K562 (cell line): ENCODE measurements around the gene ACKR2. TPM values are rescaled to one million over a fixed set of nuclear protein-coding genes. Genes with fewer than 3 reads are reported as not detected.
A peak's percentile ranks its signal among the peaks of the same experiment; 100 is the strongest.

ENCODE experiments used
- ATAC-seq: fragments of 200-7000 bp; cut with Tn5 transposase; 3 replicates; pipeline ENCODE4 v1.9.1; 2020; ENCODE audit warnings: moderate library complexity
- BruUV-seq: library from RNA; stranded (reverse); fragments of 400-500 nt; replicated peaks from 2 replicates; lab custom pipeline; 2021; lab: Mats Ljungman, UMichigan
- CTCF ChIA-PET: fragments of 300-600 bp; formaldehyde crosslinking; extraction: SDS; loops from one replicate; lab custom pipeline; 2021; ENCODE audit warnings: low intra/inter-chr PET ratio; lab: Yijun Ruan, JAX
- POLR2A ChIA-PET: fragments of 300-600, 350-650 bp; sonication (Branson Sonifier 250); formaldehyde crosslinking; extraction: SDS; loops from one replicate; lab custom pipeline; 2021; ENCODE audit warnings: antibody characterized with exemption, inconsistent platforms; lab: Yijun Ruan, JAX
- DNase-seq, 4 experiments: peaks; one replicate each; pipeline versions ENCODE4 v3.0.0 to v3.0.0-alpha.2; 2011 to 2018; ENCODE audit warnings: low spot score in 3 of 4, mixed read lengths in 3 of 4; ENCODE audit errors: extremely low read depth in 1 of 4
- FAIRE-seq: peaks from 2 replicates; lab custom pipeline; 2011; peaks lifted over from hg19 to GRCh38; lab: Jason Lieb, UNC
- H2AFZ ChIP-seq: 2 replicates; pipeline ENCODE4 v1.6.0; 2011; ENCODE audit warnings: low read depth, low read length, control low read depth, inconsistent platforms
- H3K27ac ChIP-seq: fragments of 200-600 bp; 3 replicates; pipeline ENCODE4 v1.8.0; 2011; ENCODE audit warnings: low read depth, mild to moderate bottlenecking, control low read depth, inconsistent platforms, low read length, moderate library complexity, mixed read lengths; ENCODE audit errors: extremely low read depth
- H3K27me3 ChIP-seq, 2 experiments: fragments of 300-600 bp in 1 of 2; 2 replicates in 1 of 2; 3 replicates in 1 of 2; pipeline versions ENCODE4 v1.6.0 to v1.8.0; 2011; ENCODE audit warnings: inconsistent platforms in 2 of 2, low read length in 2 of 2, mild to moderate bottlenecking in 1 of 2, mixed read lengths in 1 of 2, moderate library complexity in 1 of 2; ENCODE audit not compliant: control insufficient read depth in 2 of 2, insufficient read depth in 2 of 2
- H3K36me3 ChIP-seq: fragments of 300-600 bp; 3 replicates; pipeline ENCODE4 v1.8.0; 2011; ENCODE audit warnings: mild to moderate bottlenecking, low read length, inconsistent platforms; ENCODE audit not compliant: control insufficient read depth, insufficient read depth
- H3K4me1 ChIP-seq, 2 experiments: fragments of 200-600 bp in 1 of 2; replicated peaks in 1 of 2; 2 replicates in 1 of 2; 3 replicates in 1 of 2; pipeline versions ENCODE4 v1.5.1 to v1.8.0; 2011; ENCODE audit warnings: inconsistent platforms in 2 of 2, low read length in 2 of 2, mild to moderate bottlenecking in 1 of 2, mixed read lengths in 1 of 2, moderate library complexity in 1 of 2; ENCODE audit not compliant: control insufficient read depth in 2 of 2, insufficient read depth in 2 of 2
- H3K4me2 ChIP-seq: 2 replicates; pipeline ENCODE4 v1.6.1; 2011; ENCODE audit warnings: low read length, control low read depth, inconsistent platforms, mixed read lengths; ENCODE audit not compliant: insufficient read depth
- H3K4me3 ChIP-seq: fragments of 200-600 bp; sonication (generic), shearing (Covaris generic); 2 replicates; pipeline ENCODE4 v1.5.1; 2016; ENCODE audit warnings: control low read depth, inconsistent platforms
- H3K79me2 ChIP-seq: fragments of 200-600 bp; 3 replicates; pipeline ENCODE4 v1.8.0; 2011; ENCODE audit warnings: low read length, inconsistent platforms; ENCODE audit not compliant: control insufficient read depth, insufficient read depth
- H3K9ac ChIP-seq, 2 experiments: 2 replicates each; pipeline versions ENCODE4 v1.6.0 to v1.6.1; 2011; ENCODE audit warnings: low read depth in 2 of 2, low read length in 2 of 2, control low read depth in 1 of 2, inconsistent platforms in 1 of 2, mild to moderate bottlenecking in 1 of 2, mixed read lengths in 1 of 2; ENCODE audit not compliant: insufficient read depth in 1 of 2
- H3K9me1 ChIP-seq: one replicate; pipeline ENCODE4 v1.6.0; 2011; ENCODE audit warnings: inconsistent platforms, mild to moderate bottlenecking, low read length, moderate library complexity; ENCODE audit not compliant: control insufficient read depth, insufficient read depth
- H3K9me3 ChIP-seq: replicated peaks from 2 replicates; pipeline ENCODE4 v1.5.1; 2011; ENCODE audit warnings: low read depth, low read length, inconsistent platforms; ENCODE audit not compliant: control insufficient read depth, insufficient read depth
- H4K20me1 ChIP-seq: replicated peaks from 2 replicates; pipeline ENCODE4 v1.6.1; 2011; ENCODE audit warnings: low read length, inconsistent platforms, mixed read lengths; ENCODE audit not compliant: control insufficient read depth, insufficient read depth
- FOSL1 ChIP-seq: fragments of 200-800 bp; sonication (Bioruptor generic); conservative IDR thresholded peaks from 2 replicates; pipeline ENCODE4 v1.6.1; 2016; ENCODE audit warnings: missing genetic modification characterization, missing compliant biosample characterization
- SRSF1 ChIP-seq: fragments of 200-400 bp; formaldehyde crosslinking; IDR thresholded peaks from 2 replicates; pipeline ENCODE4 v1.6.1; 2017; ENCODE audit warnings: mild to moderate bottlenecking, low read depth, low read length, moderate library complexity
- VEZF1 ChIP-seq: fragments of 200-800 bp; sonication (Bioruptor generic); IDR thresholded peaks from 2 replicates; pipeline ENCODE4 v1.6.1; 2017; ENCODE audit warnings: missing genetic modification characterization, missing compliant biosample characterization
- ZNF589 ChIP-seq: fragments of 200-800 bp; sonication (Bioruptor generic); IDR thresholded peaks from 2 replicates; pipeline ENCODE4 v1.6.1; 2016; ENCODE audit warnings: low read depth, missing genetic modification characterization, missing compliant biosample characterization
- WGBS: fragments of 100-300 bp; shearing (Covaris generic); methylation state at CpG from one replicate; pipeline ENCODE4 v1.1.6; 2016; ENCODE audit warnings: low coverage, mixed read lengths; ENCODE audit not compliant: insufficient coverage; ENCODE audit errors: missing lambda C conversion rate; 5-methylcytosine and 5-hydroxymethylcytosine counted together
- in situ Hi-C: fragments of 300-500 bp; cut with MboI; formaldehyde crosslinking; loops from 4 replicates; pipeline ENCODE4 v1.15.0; 2018; ENCODE audit warnings: inconsistent platforms, mixed read lengths
- intact Hi-C: fragments of 100-400 bp; cut with micrococcal nuclease; formaldehyde crosslinking; loops from 2 replicates; pipeline ENCODE4 v1.14.2; 2022
- polyA plus RNA-seq, 8 experiments: library from polyadenylated mRNA; depleted of rRNA in 4 of 8; stranded (reverse) in 5 of 8; unstranded in 3 of 8; fragments of >200 nt; fragmentation: Nextera tagmentation in 2 of 8; fragmentation: Illumina TruSeq in 1 of 8; extraction: Ambion mirVana in 2 of 8; extraction: Trizol in 1 of 8; gene quantifications; 2 replicates each; pipeline versions ENCODE4 v1.2.1 to v1.2.3, GENCODE V29; 2011 to 2014; ENCODE audit warnings: inconsistent platforms in 1 of 8, missing spikeins in 1 of 8
- total RNA-seq, 7 experiments: library from RNA; depleted of rRNA in 6 of 7; stranded (reverse); fragments of >200 nt in 6 of 7; fragmentation: Illumina TruSeq in 2 of 7; extraction: Trizol in 2 of 7; gene quantifications; 2 replicates each; pipeline versions ENCODE4 v1.2.1 to v1.2.3, GENCODE V29; 2011 to 2021; ENCODE audit warnings: low replicate concordance in 1 of 7

Gene ACKR2
- total and polyA plus RNA-seq, 9 of the 15 experiments (the other 6 are each of a cell fraction or from before 2014, with no cell fraction given) = 0.03 to 0.69 (median 0.25) TPM; not detected in 1

- Histone ChIP-seq H3K4me3 (no peak overlapping the region), H3K79me2 (no peaks in the 10 kb centered on the region), H3K9me1 (no peaks in the 10 kb centered on the region), H3K9me3 (no peaks in the 10 kb centered on the region), H3K9ac (no peak overlapping the region), H3K4me1 (peaks cover 0 to 4% of the 10 kb centered on the region in 2 experiments; a peak in 2 of 5 replicates), H3K4me2 (no peak overlapping the region), H3K27me3 (peaks cover 10% of the 10 kb centered on the region in 2 experiments), H4K20me1 (no peaks in the 10 kb centered on the region), H2AFZ (no peak overlapping the region), H3K27ac (no peak overlapping the region)
- ChIA-PET POLR2A (no interaction called here), CTCF (no interaction called here)
- DNase-seq = no peak
- FAIRE-seq = no peak
- in situ Hi-C loops = no loop called here
- no peak for ATAC-seq
- TF ChIP-seq ZNF589 (CRISPR knock-in tag) = 0 out of 2 replicates have a peak, but pooled peaks have one; percentile 20
- TF ChIP-seq FOSL1 (tag) = peak; percentile 62
- no peak for TF ChIP-seq SRSF1
- peak; percentile 58 for TF ChIP-seq VEZF1 (CRISPR knock-in tag)
- TF ChIP-seq, all 486 proteins: peak for 3
- H3K36me3 ChIP-seq = no peaks in the 10 kb centered on the region
- no TSS peak for BruUV-seq
- intact Hi-C loops = no loop called here
- 0% methylated on average over 3 of the region's 3 CpGs for WGBS
Observed at GRCh38 chr3:42901073-42901415, 91.8 kb downstream of the ACKR2 start.
